SU-DHL-6 (cell line): ENCODE data around the gene PSG4.
"Not testable (repeated sequence)": the region's sequence is repeated elsewhere in the genome, so short reads cannot be mapped to it uniquely, and the experiment has no call there.

Experiments
- EZH2phosphoT487 ChIP-seq: fragments of 200-600 bp; sonication (generic), shearing (Covaris generic); conservative IDR thresholded peaks from 2 replicates; pipeline ENCODE4 v1.6.1; 2018; ENCODE audit warnings: mild to moderate bottlenecking, antibody characterized with exemption, low read length, moderate library complexity, mixed read lengths
- TF ChIP-seq, protein P1 (sequence below): fragments of 200-600 bp; sonication (generic); IDR thresholded peaks from one replicate; pipeline ENCODE4 v1.5.1; 2017; ENCODE audit warnings: antibody characterized with exemption, mild to moderate bottlenecking, low read length, moderate library complexity; ENCODE audit not compliant: insufficient read depth, poor library complexity, severe bottlenecking

DNA sequence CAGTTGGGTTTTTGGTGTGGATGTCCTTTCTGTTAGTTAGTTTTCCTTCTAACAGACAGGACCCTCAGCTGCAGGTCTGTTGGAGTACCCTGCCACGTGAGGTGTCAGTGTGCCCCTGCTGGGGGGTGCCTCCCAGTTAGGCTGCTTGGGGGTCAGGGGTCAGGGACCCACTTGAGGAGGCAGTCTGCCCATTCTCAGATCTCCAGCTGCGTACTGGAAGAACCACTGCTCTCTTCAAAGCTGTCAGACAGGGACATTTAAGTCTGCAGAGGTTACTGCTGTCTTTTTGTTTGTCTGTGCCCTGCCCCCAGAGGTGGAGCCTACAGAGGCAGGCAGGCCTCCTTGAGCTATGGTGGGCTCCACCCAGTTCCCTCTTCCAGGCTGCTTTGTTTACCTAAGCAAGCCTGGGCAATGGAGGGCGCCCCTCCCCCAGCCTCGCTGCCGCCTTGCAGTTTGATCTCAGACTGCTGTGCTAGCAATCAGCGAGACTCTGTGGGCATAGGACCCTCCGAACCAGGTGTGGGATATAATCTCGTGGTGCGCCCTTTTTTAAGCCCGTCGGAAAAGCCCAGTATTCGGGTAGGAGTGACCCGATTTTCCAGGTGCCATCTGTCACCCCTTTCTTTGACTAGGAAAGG is 41.9 kb upstream of the PSG4 start:
- TF ChIP-seq, protein P1, sequence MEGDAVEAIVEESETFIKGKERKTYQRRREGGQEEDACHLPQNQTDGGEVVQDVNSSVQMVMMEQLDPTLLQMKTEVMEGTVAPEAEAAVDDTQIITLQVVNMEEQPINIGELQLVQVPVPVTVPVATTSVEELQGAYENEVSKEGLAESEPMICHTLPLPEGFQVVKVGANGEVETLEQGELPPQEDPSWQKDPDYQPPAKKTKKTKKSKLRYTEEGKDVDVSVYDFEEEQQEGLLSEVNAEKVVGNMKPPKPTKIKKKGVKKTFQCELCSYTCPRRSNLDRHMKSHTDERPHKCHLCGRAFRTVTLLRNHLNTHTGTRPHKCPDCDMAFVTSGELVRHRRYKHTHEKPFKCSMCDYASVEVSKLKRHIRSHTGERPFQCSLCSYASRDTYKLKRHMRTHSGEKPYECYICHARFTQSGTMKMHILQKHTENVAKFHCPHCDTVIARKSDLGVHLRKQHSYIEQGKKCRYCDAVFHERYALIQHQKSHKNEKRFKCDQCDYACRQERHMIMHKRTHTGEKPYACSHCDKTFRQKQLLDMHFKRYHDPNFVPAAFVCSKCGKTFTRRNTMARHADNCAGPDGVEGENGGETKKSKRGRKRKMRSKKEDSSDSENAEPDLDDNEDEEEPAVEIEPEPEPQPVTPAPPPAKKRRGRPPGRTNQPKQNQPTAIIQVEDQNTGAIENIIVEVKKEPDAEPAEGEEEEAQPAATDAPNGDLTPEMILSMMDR, result not testable (repeated sequence)
- TF ChIP-seq EZH2phosphoT487, result not testable (repeated sequence)
